Pancreas (tissue), 10 donors: Measurements from ENCODE around the gene MRPS33. TPM values are rescaled to one million over a fixed set of nuclear protein-coding genes. Genes with fewer than 3 reads are reported as not detected.

Experiments
- ATAC-seq, 4 donors: fragments of 200-7000 bp; cut with Tn5 transposase; one replicate each; pipeline versions ENCODE4 v1.8.0 to v1.9.1; 2020; ENCODE audit warnings: mild to moderate bottlenecking in 4 of 4, moderate library complexity in 4 of 4
- DNase-seq, 6 donors: peaks; one replicate each; pipeline ENCODE4 v3.0.0-alpha.2; 2020
- FAIRE-seq: peaks from 2 replicates; lab custom pipeline; 2012; peaks lifted over from hg19 to GRCh38; lab: Jason Lieb, UNC
- H3K27ac ChIP-seq, 4 donors: fragments of 200-600 bp; sonication (generic); 1 replicate in 3 of 4; 2 replicates in 1 of 4; pipeline versions ENCODE4 v1.5.0 to v1.8.0; 2020
- H3K27me3 ChIP-seq, 4 donors: fragments of 200-600 bp; one replicate each; pipeline ENCODE4 v1.8.0; 2021
- H3K36me3 ChIP-seq, 3 donors: fragments of 200-600 bp; sonication (generic) in 1 of 3; one replicate each; pipeline versions ENCODE4 v1.5.0 to v1.8.0; 2020 to 2021
- H3K4me1 ChIP-seq, 3 donors: fragments of 200-600 bp; one replicate each; pipeline ENCODE4 v1.8.0; 2021
- H3K4me3 ChIP-seq, 4 donors: fragments of 200-600 bp; sonication (generic) in 2 of 4; one replicate each; pipeline versions ENCODE4 v1.5.0 to v1.8.0; 2020 to 2021
- H3K9me3 ChIP-seq, 4 donors: fragments of 200-600 bp; one replicate each; pipeline ENCODE4 v1.8.0; 2021
- WGBS, 2 donors: extraction: QIAGEN DNeasy Blood & Tissue Kit; methylation state at CpG; one replicate each; pipeline ENCODE4 v1.1.7; 2013; 5-methylcytosine and 5-hydroxymethylcytosine counted together
- intact Hi-C, 3 donors: fragments of 100-400 bp; cut with DNase I; formaldehyde crosslinking; loops; one replicate each; pipeline versions ENCODE4 v1.11.1 to v1.14.2; 2022
- polyA plus RNA-seq, 2 donors: library from polyadenylated mRNA; stranded (reverse); fragments of 200-250 nt; gene quantifications; one replicate each; pipeline ENCODE4 v1.2.3, GENCODE V29; 2013
- total RNA-seq, 6 donors: library from RNA; stranded (reverse); fragmentation: NEBNext Ultra II Directional in 4 of 6; extraction: Animal tissue kit (Norgen Biotek cat#: 25700) in 4 of 6; gene quantifications; one replicate each; pipeline versions ENCODE4 v1.2.1 to v1.2.4, GENCODE V29; 2021 to 2023
- TF ChIP-seq, protein P1 (sequence below), 4 donors: fragments of 200-600 bp; sonication (generic) in 3 of 4; IDR thresholded peaks; one replicate each; pipeline versions ENCODE4 v1.5.0 to v1.8.0; 2021; ENCODE audit warnings: antibody characterized with exemption in 4 of 4
- donor health status: healthy with polysubstance abuse.
- donor health status: DM: no; HTN: no; CAD: no; lungs with moderate emphysema.
- donor health status: DM: no; HTN: no; CAD: no.
- donor health status: control.
- donor health status: control.
- donor health status: Bipolar disorder and iron deficiency.
- donor health status: DM: yes; HTN: yes; CAD: no.
- donor health status: DM: no; HTN: no; CAD: no.
- donor health status: DM: no; HTN: no; CAD: no.
- donor health status: DM: yes; HTN: yes; CAD: no.

MRPS33 gene
- total and polyA plus RNA-seq, 8 donors, result 19.6 to 44.9 (median 28.3) TPM

DNA sequence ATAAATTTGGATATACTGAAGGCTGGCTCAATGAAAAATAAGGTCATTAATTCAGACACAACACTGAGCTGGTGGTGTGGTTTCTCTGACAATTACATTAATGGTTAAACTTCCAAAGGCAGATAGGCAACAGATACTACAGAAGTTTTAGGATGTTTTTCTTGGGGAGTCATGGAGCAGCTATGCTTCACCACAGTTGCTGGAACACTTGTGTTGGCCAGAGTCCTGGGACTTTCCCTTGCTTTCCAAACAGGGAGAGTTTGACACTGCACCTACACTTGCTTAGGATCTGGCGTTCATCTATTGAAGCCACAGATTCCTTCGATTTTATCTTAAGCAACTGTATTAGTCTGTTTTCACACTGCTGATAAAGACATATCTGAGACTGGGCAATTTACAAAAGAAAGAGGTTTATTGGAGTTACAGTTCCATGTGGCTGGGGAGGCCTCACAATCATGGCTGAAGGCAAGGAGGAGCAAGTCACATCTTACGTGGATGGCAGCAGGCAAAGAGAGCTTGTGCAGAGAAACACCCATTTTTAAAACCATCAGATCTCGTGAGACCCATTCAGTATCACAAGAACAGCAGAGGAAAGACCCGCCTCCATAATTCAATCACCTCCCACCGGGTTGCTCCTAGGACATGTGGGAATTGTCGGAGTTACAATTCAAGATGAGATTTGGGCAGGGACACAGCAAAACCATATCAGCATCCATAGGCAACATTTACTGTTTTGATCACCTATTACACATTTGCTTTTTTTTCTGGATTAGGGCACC, 31.3 kb upstream of the MRPS33 start:
- no peaks in the 10 kb centered on the region for H3K4me1 ChIP-seq
- no peaks in the 10 kb centered on the region for H3K9me3 ChIP-seq
- intact Hi-C loops, result no loop called here
- DNase-seq (no peak), FAIRE-seq (no peak), ATAC-seq (peak in 1 of 4 donors; percentile 35)
- WGBS, 2 donors, result 65 to 81% methylated on average over 7 of the region's 7 CpGs
- H3K36me3 ChIP-seq, result no peaks in the 10 kb centered on the region
- no peak overlapping the region for H3K4me3 ChIP-seq
- H3K27me3 ChIP-seq, result no peaks in the 10 kb centered on the region
- H3K27ac ChIP-seq, result no peak overlapping the region
- TF ChIP-seq, protein P1, sequence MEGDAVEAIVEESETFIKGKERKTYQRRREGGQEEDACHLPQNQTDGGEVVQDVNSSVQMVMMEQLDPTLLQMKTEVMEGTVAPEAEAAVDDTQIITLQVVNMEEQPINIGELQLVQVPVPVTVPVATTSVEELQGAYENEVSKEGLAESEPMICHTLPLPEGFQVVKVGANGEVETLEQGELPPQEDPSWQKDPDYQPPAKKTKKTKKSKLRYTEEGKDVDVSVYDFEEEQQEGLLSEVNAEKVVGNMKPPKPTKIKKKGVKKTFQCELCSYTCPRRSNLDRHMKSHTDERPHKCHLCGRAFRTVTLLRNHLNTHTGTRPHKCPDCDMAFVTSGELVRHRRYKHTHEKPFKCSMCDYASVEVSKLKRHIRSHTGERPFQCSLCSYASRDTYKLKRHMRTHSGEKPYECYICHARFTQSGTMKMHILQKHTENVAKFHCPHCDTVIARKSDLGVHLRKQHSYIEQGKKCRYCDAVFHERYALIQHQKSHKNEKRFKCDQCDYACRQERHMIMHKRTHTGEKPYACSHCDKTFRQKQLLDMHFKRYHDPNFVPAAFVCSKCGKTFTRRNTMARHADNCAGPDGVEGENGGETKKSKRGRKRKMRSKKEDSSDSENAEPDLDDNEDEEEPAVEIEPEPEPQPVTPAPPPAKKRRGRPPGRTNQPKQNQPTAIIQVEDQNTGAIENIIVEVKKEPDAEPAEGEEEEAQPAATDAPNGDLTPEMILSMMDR (IDR thresholded peaks at IDR 0.05), result no peak

- Histone ChIP-seq H3K4me3 (no peak overlapping the region), H3K9me3 (no peaks in the 10 kb centered on the region), H3K27ac (no peak overlapping the region), H3K4me1 (no peaks in the 10 kb centered on the region), H3K36me3 (no peaks in the 10 kb centered on the region), H3K27me3 (no peaks in the 10 kb centered on the region)
- 34 to 46% methylated on average over 7 of the region's 7 CpGs for WGBS, 2 donors
- ATAC-seq, result no peak
- no peak for FAIRE-seq
- intact Hi-C loops, result no loop called here
- TF ChIP-seq, protein P1 (IDR thresholded peaks at IDR 0.05), result no peak
- DNase-seq, result no peak
Measured at GRCh38 chr7:141045126-141045841, 30.5 kb upstream of the MRPS33 start.

DNA sequence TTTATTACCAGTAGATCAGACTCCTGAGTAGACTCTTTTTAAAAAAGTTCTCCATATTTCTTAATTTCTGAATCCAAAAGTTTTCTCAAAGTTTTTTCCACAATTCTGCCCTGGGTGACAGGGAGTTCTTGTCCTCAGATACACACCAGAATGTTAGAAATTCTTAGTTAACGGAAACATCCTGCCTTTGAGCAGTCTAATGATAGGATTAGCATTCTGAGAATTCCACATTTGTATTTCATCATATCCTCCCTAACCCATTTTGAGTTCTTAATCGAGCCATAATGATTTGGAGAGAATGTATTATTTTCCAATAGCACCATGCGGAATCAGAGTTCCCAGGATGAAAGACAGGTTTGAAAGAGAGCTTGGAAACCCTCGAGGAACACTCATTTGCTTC, 28.9 kb upstream of the MRPS33 start:
- 63 to 67% methylated on average over 4 of the region's 4 CpGs for WGBS, 2 donors
- Histone ChIP-seq H3K4me1 (no peaks in the 10 kb centered on the region), H3K4me3 (no peak overlapping the region), H3K27ac (no peak overlapping the region), H3K27me3 (no peaks in the 10 kb centered on the region), H3K9me3 (no peaks in the 10 kb centered on the region), H3K36me3 (no peaks in the 10 kb centered on the region)
- no peak for DNase-seq
- TF ChIP-seq, protein P1 (IDR thresholded peaks at IDR 0.05), result no peak
- no peak for ATAC-seq
- intact Hi-C loops, result no loop called here
- FAIRE-seq, result no peak

- Histone ChIP-seq H3K36me3 (no peaks in the 10 kb centered on the region), H3K4me3 (no peak overlapping the region), H3K27me3 (no peaks in the 10 kb centered on the region), H3K4me1 (no peaks in the 10 kb centered on the region), H3K27ac (no peak overlapping the region), H3K9me3 (no peaks in the 10 kb centered on the region)
- 74 to 83% methylated on average over 14 of the region's 14 CpGs for WGBS, 2 donors
- no peak for FAIRE-seq
- no peak for ATAC-seq
- DNase-seq, result no peak
- intact Hi-C loops, result no loop called here
- TF ChIP-seq, protein P1 (IDR thresholded peaks at IDR 0.05), result no peak
Measured at GRCh38 chr7:141042222-141043193, 27.8 kb upstream of the MRPS33 start.
